Mesenchymal stem cell (in vitro differentiated cells and primary cell): ENCODE measurements around the gene ROBO1.

Experiments used
- DNase-seq: peaks from one replicate; pipeline ENCODE4 v3.0.0-alpha.2; 2013
- H2AFZ ChIP-seq: one replicate; pipeline ENCODE4 v1.6.1; 2013; ENCODE audit warnings: low read depth, mild to moderate bottlenecking, control low read depth, inconsistent platforms, low read length, moderate library complexity
- H2AK5ac ChIP-seq: 2 replicates; pipeline ENCODE4 v1.6.1; 2013; ENCODE audit warnings: low read length, moderate library complexity, mild to moderate bottlenecking, inconsistent platforms; ENCODE audit not compliant: severe bottlenecking
- H2BK120ac ChIP-seq: one replicate; pipeline ENCODE4 v1.6.1; 2013; ENCODE audit warnings: low read depth, mild to moderate bottlenecking, inconsistent platforms, low read length, moderate library complexity
- H2BK12ac ChIP-seq, 2 experiments: one replicate each; pipeline ENCODE4 v1.6.1; 2013; ENCODE audit warnings: inconsistent platforms in 2 of 2, low read length in 2 of 2, mild to moderate bottlenecking in 2 of 2, moderate library complexity in 2 of 2, control low read depth in 1 of 2
- H2BK15ac ChIP-seq: one replicate; pipeline ENCODE4 v1.6.1; 2013; ENCODE audit warnings: mild to moderate bottlenecking, low read depth, inconsistent platforms; ENCODE audit not compliant: poor library complexity, severe bottlenecking
- H2BK5ac ChIP-seq: 2 replicates; pipeline ENCODE4 v1.6.1; 2013; ENCODE audit warnings: low read depth, mild to moderate bottlenecking, low read length, control low read depth, inconsistent platforms; ENCODE audit not compliant: poor library complexity, severe bottlenecking
- H3K14ac ChIP-seq, 2 experiments: one replicate each; pipeline ENCODE4 v1.6.1; 2013; ENCODE audit warnings: inconsistent platforms in 2 of 2, low read length in 2 of 2, control low read depth in 1 of 2, mild to moderate bottlenecking in 1 of 2, moderate library complexity in 1 of 2
- H3K18ac ChIP-seq, 2 experiments: one replicate each; pipeline ENCODE4 v1.6.1; 2013; ENCODE audit warnings: inconsistent platforms in 2 of 2, low read length in 2 of 2, control low read depth in 1 of 2, low read depth in 1 of 2, mild to moderate bottlenecking in 1 of 2
- H3K23ac ChIP-seq, 2 experiments: one replicate each; pipeline ENCODE4 v1.6.1; 2013; ENCODE audit warnings: inconsistent platforms in 2 of 2, low read length in 2 of 2, mild to moderate bottlenecking in 2 of 2, moderate library complexity in 2 of 2, control low read depth in 1 of 2
- H3K27ac ChIP-seq: 2 replicates; pipeline ENCODE4 v1.5.1; 2013; ENCODE audit warnings: mild to moderate bottlenecking, moderate library complexity, low read length, control low read depth, inconsistent platforms; ENCODE audit not compliant: poor library complexity, severe bottlenecking
- H3K27me3 ChIP-seq, 2 experiments: 2 replicates each; pipeline versions ENCODE4 v1.6.1 to v1.7.0; 2013; ENCODE audit warnings: low read length in 2 of 2, mild to moderate bottlenecking in 2 of 2, moderate library complexity in 2 of 2, control low read depth in 1 of 2, inconsistent platforms in 1 of 2; ENCODE audit not compliant: control insufficient read depth in 1 of 2, insufficient read depth in 1 of 2
- H3K36me3 ChIP-seq, 2 experiments: 2 replicates each; pipeline versions ENCODE4 v1.6.1 to v1.7.0; 2013; ENCODE audit warnings: low read length in 2 of 2, control low read depth in 1 of 2, inconsistent platforms in 1 of 2, low read depth in 1 of 2, mild to moderate bottlenecking in 1 of 2; ENCODE audit not compliant: insufficient read depth in 2 of 2, control insufficient read depth in 1 of 2
- H3K4ac ChIP-seq, 2 experiments: one replicate each; pipeline ENCODE4 v1.6.1; 2013; ENCODE audit warnings: inconsistent platforms in 2 of 2, low read length in 2 of 2, mild to moderate bottlenecking in 2 of 2, moderate library complexity in 2 of 2, control low read depth in 1 of 2, low read depth in 1 of 2
- H3K4me1 ChIP-seq: 2 replicates; pipeline ENCODE4 v1.6.1; 2013; ENCODE audit warnings: low read depth, low read length, control low read depth; ENCODE audit not compliant: control insufficient read depth, insufficient read depth
- H3K4me2 ChIP-seq: 2 replicates; pipeline ENCODE4 v1.6.1; 2013; ENCODE audit warnings: low read length, mild to moderate bottlenecking, inconsistent platforms; ENCODE audit not compliant: poor library complexity, severe bottlenecking
- H3K4me3 ChIP-seq, 2 experiments: 2 replicates each; pipeline versions ENCODE4 v1.5.1 to v1.7.0; 2013; ENCODE audit warnings: low read length in 2 of 2, mild to moderate bottlenecking in 2 of 2, control low read depth in 1 of 2, low read depth in 1 of 2; ENCODE audit not compliant: insufficient read depth in 1 of 2
- H3K79me1 ChIP-seq: replicated peaks from 2 replicates; pipeline ENCODE4 v1.6.1; 2013; ENCODE audit warnings: mild to moderate bottlenecking, control low read depth, low read length, inconsistent platforms; ENCODE audit not compliant: poor library complexity, severe bottlenecking
- H3K9ac ChIP-seq: 2 replicates; pipeline ENCODE4 v1.7.0; 2013; ENCODE audit warnings: mild to moderate bottlenecking, low read length, moderate library complexity
- H3K9me3 ChIP-seq: 2 replicates; pipeline ENCODE4 v1.7.0; 2013; ENCODE audit warnings: mild to moderate bottlenecking, low read length; ENCODE audit not compliant: control insufficient read depth
- H4K8ac ChIP-seq: one replicate; pipeline ENCODE4 v1.6.1; 2013; ENCODE audit warnings: inconsistent platforms, mild to moderate bottlenecking, low read length, moderate library complexity
- H4K91ac ChIP-seq: one replicate; pipeline ENCODE4 v1.6.1; 2013; ENCODE audit warnings: mild to moderate bottlenecking, low read length, inconsistent platforms
- WGBS: methylation state at CpG from one replicate; pipeline ENCODE4 v1.1.7; 2013; ENCODE audit warnings: mixed read lengths; 5-methylcytosine and 5-hydroxymethylcytosine counted together

Gene ROBO1

GRCh38 chr3:78860567-78860966 lies 907.2 kb downstream of the ROBO1 start:
- Histone ChIP-seq H3K4me1 (peaks cover 1% of the 10 kb centered on the region), H2BK120ac (no peak overlapping the region), H3K4ac (no peak overlapping the region), H3K79me1 (peaks cover 13% of the 10 kb centered on the region), H3K36me3 (no peaks in the 10 kb centered on the region), H3K18ac (no peak overlapping the region), H4K8ac (no peak overlapping the region), H2BK12ac (no peak overlapping the region), H2AK5ac (no peak overlapping the region), H2BK5ac (no peak overlapping the region), H2BK15ac (no peak overlapping the region), H4K91ac (no peak overlapping the region), H3K9ac (no peak overlapping the region), H3K27ac (no peak overlapping the region), H3K14ac (no peak overlapping the region), H3K27me3 (no peaks in the 10 kb centered on the region), H3K4me3 (no peak overlapping the region), H3K9me3 (no peaks in the 10 kb centered on the region), H3K23ac (no peak overlapping the region), H3K4me2 (no peak overlapping the region), H2AFZ (no peak overlapping the region)
- WGBS: 98% methylated on average over 4 of the region's 4 CpGs
- DNase-seq: no peak

- Histone ChIP-seq H3K36me3 (no peaks in the 10 kb centered on the region), H3K23ac (no peak overlapping the region), H3K4me1 (peaks cover 1% of the 10 kb centered on the region), H3K27me3 (no peaks in the 10 kb centered on the region), H2BK15ac (no peak overlapping the region), H3K9ac (no peak overlapping the region), H4K91ac (no peak overlapping the region), H3K4me2 (no peak overlapping the region), H3K18ac (no peak overlapping the region), H3K4ac (no peak overlapping the region), H2BK12ac (no peak overlapping the region), H4K8ac (no peak overlapping the region), H2AFZ (no peak overlapping the region), H2BK5ac (no peak overlapping the region), H3K79me1 (peaks cover 14% of the 10 kb centered on the region), H3K9me3 (no peaks in the 10 kb centered on the region), H3K4me3 (no peak overlapping the region), H3K27ac (no peak overlapping the region), H2BK120ac (no peak overlapping the region), H2AK5ac (no peak overlapping the region), H3K14ac (no peak overlapping the region)
- DNase-seq: peak; percentile 53
- 40% methylated on average over 4 of the region's 4 CpGs for WGBS
These were observed 908.9 kb downstream of the ROBO1 start for GRCh38 chr3:78858910-78859309.

GRCh38 chr3:78858174-78858573 lies 909.6 kb downstream of the ROBO1 start:
- no peaks in the 10 kb centered on the region for H3K36me3 ChIP-seq
- no peak overlapping the region for H2AK5ac ChIP-seq
- H3K79me1 ChIP-seq: peaks cover 12% of the 10 kb centered on the region
- no peak overlapping the region for H4K8ac ChIP-seq
- no peak overlapping the region for H3K27ac ChIP-seq
- H2BK120ac ChIP-seq: no peak overlapping the region
- H3K18ac ChIP-seq: peak overlapping the region in 1 of 2 experiments; percentile 28
- H2BK12ac ChIP-seq: peak overlapping the region in 1 of 2 experiments; percentile 84
- 37% methylated on average over 1 of the region's 1 CpG for WGBS
- DNase-seq: no peak
- H3K4me3 ChIP-seq: no peak overlapping the region
- H2AFZ ChIP-seq: no peak overlapping the region
- no peaks in the 10 kb centered on the region for H3K27me3 ChIP-seq
- no peak overlapping the region for H2BK5ac ChIP-seq
- no peak overlapping the region for H3K4ac ChIP-seq
- no peak overlapping the region for H3K23ac ChIP-seq
- H3K4me1 ChIP-seq: peaks cover 1% of the 10 kb centered on the region
- H2BK15ac ChIP-seq: no peak overlapping the region
- no peak overlapping the region for H4K91ac ChIP-seq
- no peak overlapping the region for H3K9ac ChIP-seq
- H3K9me3 ChIP-seq: no peaks in the 10 kb centered on the region
- peak overlapping the region in 1 of 2 experiments; percentile 36 for H3K14ac ChIP-seq
- H3K4me2 ChIP-seq: no peak overlapping the region

GRCh38 chr3:78857494-78858111 lies 910.2 kb downstream of the ROBO1 start:
- DNase-seq: no peak
- no peaks in the 10 kb centered on the region for H3K27me3 ChIP-seq
- H2BK5ac ChIP-seq: no peak overlapping the region
- WGBS: 82% methylated on average over 4 of the region's 6 CpGs
- H3K4me1 ChIP-seq: peaks cover 1% of the 10 kb centered on the region
- no peak overlapping the region for H2AFZ ChIP-seq
- no peak overlapping the region for H3K18ac ChIP-seq
- no peaks in the 10 kb centered on the region for H3K9me3 ChIP-seq
- H3K27ac ChIP-seq: no peak overlapping the region
- H2BK12ac ChIP-seq: peak overlapping the region in 1 of 2 experiments; percentile 24
- H2AK5ac ChIP-seq: no peak overlapping the region
- no peak overlapping the region for H3K4me3 ChIP-seq
- no peak overlapping the region for H3K23ac ChIP-seq
- H2BK120ac ChIP-seq: no peak overlapping the region
- no peak overlapping the region for H2BK15ac ChIP-seq
- H3K14ac ChIP-seq: no peak overlapping the region
- H3K79me1 ChIP-seq: peaks cover 12% of the 10 kb centered on the region
- H3K4ac ChIP-seq: no peak overlapping the region
- no peaks in the 10 kb centered on the region for H3K36me3 ChIP-seq
- H4K8ac ChIP-seq: no peak overlapping the region
- H4K91ac ChIP-seq: no peak overlapping the region
- no peak overlapping the region for H3K4me2 ChIP-seq
- no peak overlapping the region for H3K9ac ChIP-seq
